HL-60 (cell line): ENCODE data around the gene AIMP2.
"Not testable (repeated sequence)": the region's sequence is repeated elsewhere in the genome, so short reads cannot be mapped to it uniquely, and the experiment has no call there.

ENCODE experiments used
- DNase-seq, 2 experiments: peaks; one replicate each; pipeline ENCODE4 v3.0.0-alpha.2; 2010 to 2020; ENCODE audit warnings: low read depth in 1 of 2, low spot score in 1 of 2
- H3K27ac ChIP-seq: fragments of 250-450 bp; sonication (Bioruptor Pico); replicated peaks from 2 replicates; pipeline ENCODE4 v1.5.1; 2020; ENCODE audit warnings: mild to moderate bottlenecking, moderate library complexity
- H3K27me3 ChIP-seq: fragments of 250-450 bp; sonication (Bioruptor Pico); 2 replicates; pipeline ENCODE4 v1.5.1; 2021; ENCODE audit warnings: mild to moderate bottlenecking, moderate library complexity; ENCODE audit not compliant: insufficient read depth, poor library complexity, severe bottlenecking
- H3K4me3 ChIP-seq: replicated peaks from 2 replicates; pipeline ENCODE4 v1.5.1; 2011; ENCODE audit warnings: mild to moderate bottlenecking, control low read depth, low read length; ENCODE audit not compliant: insufficient read depth
- GABPA ChIP-seq: IDR thresholded peaks from 2 replicates; pipeline ENCODE4 v1.6.1; 2012; ENCODE audit warnings: low read depth
- POLR2AphosphoS5 ChIP-seq: IDR thresholded peaks from 2 replicates; pipeline ENCODE4 v1.6.1; 2012; ENCODE audit warnings: low read depth
- SPI1 ChIP-seq: IDR thresholded peaks from 2 replicates; pipeline ENCODE4 v1.6.1; 2012; ENCODE audit warnings: low read depth, mild to moderate bottlenecking, borderline replicate concordance
- TF ChIP-seq, protein P1 (sequence below): IDR thresholded peaks from one replicate; pipeline ENCODE4 v1.5.1; 2011; ENCODE audit warnings: low read length, control low read depth, inconsistent platforms; ENCODE audit not compliant: insufficient read depth
- TF ChIP-seq, protein P2 (sequence below): IDR thresholded peaks from 2 replicates; pipeline ENCODE4 v1.6.1; 2012; ENCODE audit warnings: low read depth; ENCODE audit not compliant: insufficient replicate concordance

AIMP2 gene

DNA sequence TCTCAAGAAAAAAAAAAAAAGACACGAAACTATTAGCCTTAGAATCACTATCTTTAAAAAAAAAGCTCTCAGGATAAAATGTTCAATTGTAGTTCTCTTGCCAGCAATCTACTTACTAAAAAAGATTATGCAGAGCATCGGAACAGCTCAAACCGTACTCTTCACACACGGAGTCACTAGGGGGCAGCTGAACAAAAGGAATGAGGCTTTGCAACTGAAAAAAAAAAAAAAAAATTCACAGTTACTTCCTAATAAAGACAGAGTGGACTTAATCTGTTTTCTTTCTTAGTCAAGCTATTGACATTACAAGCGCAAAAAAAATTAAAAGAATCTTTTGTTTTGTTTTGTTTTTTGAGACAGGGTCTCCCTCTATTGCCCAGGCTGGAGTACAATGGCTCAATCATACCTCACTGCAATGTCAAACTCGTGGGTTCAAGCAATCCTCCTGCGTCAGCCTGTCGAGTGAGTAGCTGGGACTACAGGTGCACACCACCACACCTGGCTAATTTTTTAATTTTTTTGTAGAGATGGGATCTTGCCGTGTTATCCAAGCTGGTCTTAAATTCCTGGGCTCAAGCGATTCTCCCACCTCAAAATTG is 11.8 kb upstream of the AIMP2 start:
- H3K27ac ChIP-seq: no peak overlapping the region
- no peaks in the 10 kb centered on the region for H3K27me3 ChIP-seq
- peak in 1 of 2 experiments; percentile 60 for DNase-seq
- TF ChIP-seq, protein P1, sequence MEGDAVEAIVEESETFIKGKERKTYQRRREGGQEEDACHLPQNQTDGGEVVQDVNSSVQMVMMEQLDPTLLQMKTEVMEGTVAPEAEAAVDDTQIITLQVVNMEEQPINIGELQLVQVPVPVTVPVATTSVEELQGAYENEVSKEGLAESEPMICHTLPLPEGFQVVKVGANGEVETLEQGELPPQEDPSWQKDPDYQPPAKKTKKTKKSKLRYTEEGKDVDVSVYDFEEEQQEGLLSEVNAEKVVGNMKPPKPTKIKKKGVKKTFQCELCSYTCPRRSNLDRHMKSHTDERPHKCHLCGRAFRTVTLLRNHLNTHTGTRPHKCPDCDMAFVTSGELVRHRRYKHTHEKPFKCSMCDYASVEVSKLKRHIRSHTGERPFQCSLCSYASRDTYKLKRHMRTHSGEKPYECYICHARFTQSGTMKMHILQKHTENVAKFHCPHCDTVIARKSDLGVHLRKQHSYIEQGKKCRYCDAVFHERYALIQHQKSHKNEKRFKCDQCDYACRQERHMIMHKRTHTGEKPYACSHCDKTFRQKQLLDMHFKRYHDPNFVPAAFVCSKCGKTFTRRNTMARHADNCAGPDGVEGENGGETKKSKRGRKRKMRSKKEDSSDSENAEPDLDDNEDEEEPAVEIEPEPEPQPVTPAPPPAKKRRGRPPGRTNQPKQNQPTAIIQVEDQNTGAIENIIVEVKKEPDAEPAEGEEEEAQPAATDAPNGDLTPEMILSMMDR: peak; percentile 20
- TF ChIP-seq, protein P2, sequence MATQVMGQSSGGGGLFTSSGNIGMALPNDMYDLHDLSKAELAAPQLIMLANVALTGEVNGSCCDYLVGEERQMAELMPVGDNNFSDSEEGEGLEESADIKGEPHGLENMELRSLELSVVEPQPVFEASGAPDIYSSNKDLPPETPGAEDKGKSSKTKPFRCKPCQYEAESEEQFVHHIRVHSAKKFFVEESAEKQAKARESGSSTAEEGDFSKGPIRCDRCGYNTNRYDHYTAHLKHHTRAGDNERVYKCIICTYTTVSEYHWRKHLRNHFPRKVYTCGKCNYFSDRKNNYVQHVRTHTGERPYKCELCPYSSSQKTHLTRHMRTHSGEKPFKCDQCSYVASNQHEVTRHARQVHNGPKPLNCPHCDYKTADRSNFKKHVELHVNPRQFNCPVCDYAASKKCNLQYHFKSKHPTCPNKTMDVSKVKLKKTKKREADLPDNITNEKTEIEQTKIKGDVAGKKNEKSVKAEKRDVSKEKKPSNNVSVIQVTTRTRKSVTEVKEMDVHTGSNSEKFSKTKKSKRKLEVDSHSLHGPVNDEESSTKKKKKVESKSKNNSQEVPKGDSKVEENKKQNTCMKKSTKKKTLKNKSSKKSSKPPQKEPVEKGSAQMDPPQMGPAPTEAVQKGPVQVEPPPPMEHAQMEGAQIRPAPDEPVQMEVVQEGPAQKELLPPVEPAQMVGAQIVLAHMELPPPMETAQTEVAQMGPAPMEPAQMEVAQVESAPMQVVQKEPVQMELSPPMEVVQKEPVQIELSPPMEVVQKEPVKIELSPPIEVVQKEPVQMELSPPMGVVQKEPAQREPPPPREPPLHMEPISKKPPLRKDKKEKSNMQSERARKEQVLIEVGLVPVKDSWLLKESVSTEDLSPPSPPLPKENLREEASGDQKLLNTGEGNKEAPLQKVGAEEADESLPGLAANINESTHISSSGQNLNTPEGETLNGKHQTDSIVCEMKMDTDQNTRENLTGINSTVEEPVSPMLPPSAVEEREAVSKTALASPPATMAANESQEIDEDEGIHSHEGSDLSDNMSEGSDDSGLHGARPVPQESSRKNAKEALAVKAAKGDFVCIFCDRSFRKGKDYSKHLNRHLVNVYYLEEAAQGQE: no peak
- TF ChIP-seq SPI1: no peak
- TF ChIP-seq POLR2AphosphoS5: no peak
- TF ChIP-seq GABPA: no peak
- no peak overlapping the region for H3K4me3 ChIP-seq

DNA sequence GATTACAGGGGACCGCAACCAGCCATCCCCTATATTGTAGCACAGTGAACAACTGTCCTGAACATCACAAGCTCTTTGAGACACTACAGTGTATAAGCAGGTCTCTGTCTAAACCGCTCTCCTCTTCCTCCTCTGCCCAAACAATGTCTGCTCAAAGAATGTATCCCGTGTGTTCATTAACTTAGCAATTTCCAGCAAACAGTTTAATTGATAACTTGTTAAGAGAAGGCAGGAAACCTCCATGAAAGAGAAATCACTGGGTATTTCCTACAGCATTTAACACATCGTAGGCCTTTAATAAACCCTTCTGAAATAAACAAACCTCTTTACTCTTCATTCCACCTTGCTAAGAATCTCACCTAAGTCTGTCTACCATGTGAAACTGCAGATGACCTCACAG is 1.7 kb upstream of the AIMP2 start:
- H3K27me3 ChIP-seq: no peaks in the 10 kb centered on the region
- no peak overlapping the region for H3K27ac ChIP-seq
- TF ChIP-seq POLR2AphosphoS5: no peak
- no peak for TF ChIP-seq GABPA
- TF ChIP-seq, protein P2: no peak
- TF ChIP-seq, protein P1: no peak
- no peak for TF ChIP-seq SPI1
- H3K4me3 ChIP-seq: no peak overlapping the region
- no peak for DNase-seq

DNA sequence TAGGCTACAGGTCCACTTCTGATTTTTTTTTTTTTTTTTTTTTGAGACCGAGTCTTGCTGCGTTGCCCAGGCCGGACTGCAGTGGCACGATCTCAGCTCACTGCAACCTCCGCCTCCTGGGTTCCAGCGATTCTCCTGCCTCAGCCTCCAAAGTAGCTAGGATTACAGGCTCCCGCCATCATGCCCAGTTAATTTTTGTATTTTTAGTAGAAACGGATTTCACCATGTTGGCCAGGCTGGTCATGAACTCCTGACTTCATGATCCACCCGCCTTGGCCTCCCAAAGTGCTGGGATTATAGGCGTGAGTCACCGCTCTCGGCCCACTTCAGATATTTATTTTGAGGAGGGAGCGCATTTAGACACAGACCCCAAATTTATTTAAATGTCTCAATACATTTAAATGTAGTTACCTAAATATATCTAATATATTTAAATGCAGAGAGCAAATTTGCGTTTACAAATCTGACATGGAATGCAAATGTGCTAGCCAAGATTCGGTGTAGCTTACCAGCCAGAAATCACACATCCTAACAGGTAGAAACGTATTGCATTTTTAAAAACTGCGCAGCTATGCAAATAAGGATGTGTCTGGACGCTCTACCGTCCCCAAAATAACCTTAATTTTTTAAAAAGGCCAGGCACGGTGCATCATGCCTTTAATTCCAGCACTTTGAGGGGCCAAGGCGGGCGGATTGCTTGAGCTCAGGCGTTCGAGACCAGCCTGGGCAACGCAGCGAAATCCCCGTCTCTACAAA is 1.1 kb upstream of the AIMP2 start:
- DNase-seq, H3K27me3 ChIP-seq: not testable (repeated sequence)
- H3K4me3 ChIP-seq: peak overlapping the region; percentile 86
- H3K27ac ChIP-seq: peak overlapping the region; percentile 90

DNA sequence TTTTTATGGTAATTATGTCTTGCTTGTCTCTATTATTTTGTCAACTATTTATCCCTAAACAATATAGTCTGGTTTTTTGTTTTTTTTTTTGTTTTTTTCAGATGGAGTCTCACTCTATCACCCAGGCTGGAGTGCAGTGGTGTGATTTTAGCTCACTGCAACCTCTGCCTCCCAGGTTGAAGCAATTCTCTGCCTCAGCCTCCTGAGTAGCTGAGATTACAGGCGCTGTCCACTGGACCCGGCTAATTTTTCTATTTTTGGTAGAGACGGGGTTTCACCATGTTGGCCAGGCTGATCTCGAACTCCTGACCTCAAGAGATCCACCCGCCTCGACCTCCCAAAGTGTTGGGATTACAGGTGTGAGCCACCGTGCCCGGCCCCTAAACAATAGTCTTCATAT is 1.3 kb downstream of the AIMP2 start:
- DNase-seq, H3K27ac ChIP-seq, H3K27me3 ChIP-seq: not testable (repeated sequence)
- TF ChIP-seq, protein P2: peak; percentile 70
- peak overlapping the region; percentile 86 for H3K4me3 ChIP-seq
